Frontal cortex (tissue), 4 donors: ENCODE data around the gene FADS6. TPM values are rescaled to one million over a fixed set of nuclear protein-coding genes. Genes with fewer than 3 reads are reported as not detected.
"Not testable (repeated sequence)": the region's sequence is repeated elsewhere in the genome, so short reads cannot be mapped to it uniquely, and the experiment has no call there.

Experiments
- DNase-seq, 2 donors: peaks; one replicate each; pipeline ENCODE4 v3.0.0; 2012; ENCODE audit warnings: low spot score in 2 of 2
- FAIRE-seq: peaks from 2 replicates; lab custom pipeline; 2012; peaks lifted over from hg19 to GRCh38; lab: Jason Lieb, UNC
- total RNA-seq: library from RNA; depleted of rRNA; stranded (reverse); fragments of >200 nt; gene quantifications from one replicate; pipeline ENCODE4 v1.2.3, GENCODE V29; 2014
- donor health status: control.
- donor health status: control.
- donor health status: control.

The FADS6 gene
- total RNA-seq, 1 donor from 2014 or later, result 0.82 TPM

- FAIRE-seq, result no peak
- DNase-seq, result no peak
Observed at GRCh38 chr17:74871356-74872076, 21.9 kb downstream of the FADS6 start.

- FAIRE-seq, result no peak
- DNase-seq, result no peak
Observed at GRCh38 chr17:74870512-74870911, 22.9 kb downstream of the FADS6 start.

- not testable (repeated sequence) for FAIRE-seq
Observed at GRCh38 chr17:74870028-74870427, 23.4 kb downstream of the FADS6 start.

GRCh38 chr17:74868908-74869255, 24.6 kb downstream of the FADS6 start:
- FAIRE-seq (no peak), DNase-seq (no peak)

More at GRCh38 chr17:74870028-74870427, 23.4 kb downstream of the FADS6 start:
- DNase-seq, result not testable (repeated sequence)

- DNase-seq (no peak), FAIRE-seq (no peak)
Observed at GRCh38 chr17:74868251-74868907, 25.1 kb downstream of the FADS6 start.

GRCh38 chr17:74866198-74866835, 27.1 kb downstream of the FADS6 start:
- no peak for DNase-seq
- no peak for FAIRE-seq

- DNase-seq (no peak), FAIRE-seq (no peak)
Observed at GRCh38 chr17:74865504-74866197, 27.8 kb downstream of the FADS6 start.

GRCh38 chr17:74864866-74865395, 28.5 kb downstream of the FADS6 start:
- peak; percentile 86 to 92 for DNase-seq
- FAIRE-seq, result no peak

- FAIRE-seq, result no peak
- DNase-seq, result no peak
Observed at GRCh38 chr17:74864297-74864865, 29.1 kb downstream of the FADS6 start.

GRCh38 chr17:74863420-74864296, 29.8 kb downstream of the FADS6 start:
- DNase-seq (no peak), FAIRE-seq (no peak)

- FAIRE-seq, result no peak
Observed at GRCh38 chr17:74862919-74863318, 30.5 kb downstream of the FADS6 start.

GRCh38 chr17:74862108-74862901, 31.1 kb downstream of the FADS6 start:
- DNase-seq, result peak; percentile 78 to 83
- no peak for FAIRE-seq

More at GRCh38 chr17:74862919-74863318, 30.5 kb downstream of the FADS6 start:
- DNase-seq, result no peak

- DNase-seq (no peak), FAIRE-seq (no peak)
Observed at GRCh38 chr17:74861662-74862107, 31.7 kb downstream of the FADS6 start.

GRCh38 chr17:74860872-74861661, 32.4 kb downstream of the FADS6 start:
- DNase-seq, result no peak
- FAIRE-seq, result no peak

GRCh38 chr17:74860229-74860871, 33.1 kb downstream of the FADS6 start:
- FAIRE-seq (no peak), DNase-seq (peak in 1 of 2 donors; percentile 66)

GRCh38 chr17:74859459-74860228, 33.8 kb downstream of the FADS6 start, which contains the start of gene GRIN2C:
Gene GRIN2C (minus strand): TSS chr17:74859885. CDS start chr17:74855092, 4,793 bp downstream.
- DNase-seq, result peak; percentile 73 to 75
- no peak for FAIRE-seq
